Head of caudate nucleus (tissue), 42 donors: ENCODE results near the gene TAS2R7.

Experiments
- DNase-seq, 42 donors: peaks; one replicate each; pipeline versions ENCODE4 v3.0.0 to v3.0.0-alpha.2; 2020 to 2021; ENCODE audit warnings: mixed read lengths in 7 of 42
- intact Hi-C: fragments of 100-400 bp; cut with DNase I; formaldehyde crosslinking; loops from one replicate; pipeline ENCODE4 v1.15.0; 2022

Gene TAS2R7

DNA sequence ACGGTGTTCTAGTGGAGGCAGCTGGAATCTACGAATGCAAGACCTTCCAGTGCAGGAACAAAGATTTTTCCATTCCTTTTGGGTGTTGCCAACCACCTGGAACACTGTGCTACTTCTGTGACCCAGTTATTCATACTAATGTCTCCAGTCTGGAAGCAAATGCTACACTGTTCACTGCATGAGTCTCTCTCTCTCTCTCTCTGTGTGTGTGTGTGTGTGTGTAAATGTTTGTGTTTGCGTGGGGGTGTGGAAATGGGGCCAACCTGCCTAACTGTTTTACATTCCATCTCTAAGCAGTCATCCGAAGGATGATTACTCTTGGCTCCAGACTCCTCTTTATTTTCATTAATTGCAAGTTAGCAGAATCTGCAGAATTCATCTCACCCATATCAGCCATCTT is 49.4 kb downstream of the TAS2R7 start:
- peak in 2 of 42 donors; percentile 10 for DNase-seq
- intact Hi-C loops = loop anchor here (10.0 kb wide), 1 partner anchor 518 kb away; no protein-coding TSS in a partner anchor
